ENCODE measurements around the gene ELFN2.

GRCh38 chr22:37334859-37335805, 92.1 kb downstream of the ELFN2 start:
- TF ChIP-seq, protein P1, sequence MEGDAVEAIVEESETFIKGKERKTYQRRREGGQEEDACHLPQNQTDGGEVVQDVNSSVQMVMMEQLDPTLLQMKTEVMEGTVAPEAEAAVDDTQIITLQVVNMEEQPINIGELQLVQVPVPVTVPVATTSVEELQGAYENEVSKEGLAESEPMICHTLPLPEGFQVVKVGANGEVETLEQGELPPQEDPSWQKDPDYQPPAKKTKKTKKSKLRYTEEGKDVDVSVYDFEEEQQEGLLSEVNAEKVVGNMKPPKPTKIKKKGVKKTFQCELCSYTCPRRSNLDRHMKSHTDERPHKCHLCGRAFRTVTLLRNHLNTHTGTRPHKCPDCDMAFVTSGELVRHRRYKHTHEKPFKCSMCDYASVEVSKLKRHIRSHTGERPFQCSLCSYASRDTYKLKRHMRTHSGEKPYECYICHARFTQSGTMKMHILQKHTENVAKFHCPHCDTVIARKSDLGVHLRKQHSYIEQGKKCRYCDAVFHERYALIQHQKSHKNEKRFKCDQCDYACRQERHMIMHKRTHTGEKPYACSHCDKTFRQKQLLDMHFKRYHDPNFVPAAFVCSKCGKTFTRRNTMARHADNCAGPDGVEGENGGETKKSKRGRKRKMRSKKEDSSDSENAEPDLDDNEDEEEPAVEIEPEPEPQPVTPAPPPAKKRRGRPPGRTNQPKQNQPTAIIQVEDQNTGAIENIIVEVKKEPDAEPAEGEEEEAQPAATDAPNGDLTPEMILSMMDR (conservative IDR thresholded peaks at IDR 0.05; ENCODE audit: low read depth, low read length): no peak
- no peak for TF ChIP-seq EZH2 (IDR thresholded peaks at IDR 0.05; ENCODE audit: low read length, unreplicated experiment)
